OCI-LY3 (cell line): Measurements from ENCODE around the gene TPRX2.

ENCODE experiments used
- EZH2phosphoT487 ChIP-seq: fragments of 200-600 bp; shearing (Covaris generic); IDR thresholded peaks from 2 replicates; pipeline ENCODE4 v1.6.1; 2018; ENCODE audit warnings: antibody characterized with exemption, mixed run types, low read depth
- TF ChIP-seq, protein P1 (sequence below): fragments of 200-600, 300-600 bp; sonication (generic); IDR thresholded peaks from 2 replicates; pipeline ENCODE4 v1.5.1; 2014; ENCODE audit warnings: antibody characterized with exemption, low read length, low read depth

DNA sequence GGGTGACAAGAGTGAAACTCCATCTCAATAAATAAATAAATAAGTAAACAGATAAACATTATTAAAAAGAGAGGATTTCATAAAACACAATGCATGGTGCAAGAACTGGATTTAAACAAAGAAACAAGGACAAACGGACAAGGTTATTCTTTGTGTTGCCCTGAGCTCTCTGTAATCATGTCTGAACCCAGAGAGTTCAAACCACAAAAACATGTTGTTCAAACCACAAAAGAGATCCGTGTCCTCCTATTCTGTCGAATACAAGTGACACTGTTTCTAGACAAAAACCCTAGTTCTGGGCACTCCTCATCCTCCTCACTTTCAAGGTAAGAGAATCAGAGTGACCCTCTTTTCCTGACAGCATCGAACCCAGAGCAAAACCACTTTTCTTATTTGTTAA, 4.6 kb upstream of the TPRX2 start:
- TF ChIP-seq, protein P1, sequence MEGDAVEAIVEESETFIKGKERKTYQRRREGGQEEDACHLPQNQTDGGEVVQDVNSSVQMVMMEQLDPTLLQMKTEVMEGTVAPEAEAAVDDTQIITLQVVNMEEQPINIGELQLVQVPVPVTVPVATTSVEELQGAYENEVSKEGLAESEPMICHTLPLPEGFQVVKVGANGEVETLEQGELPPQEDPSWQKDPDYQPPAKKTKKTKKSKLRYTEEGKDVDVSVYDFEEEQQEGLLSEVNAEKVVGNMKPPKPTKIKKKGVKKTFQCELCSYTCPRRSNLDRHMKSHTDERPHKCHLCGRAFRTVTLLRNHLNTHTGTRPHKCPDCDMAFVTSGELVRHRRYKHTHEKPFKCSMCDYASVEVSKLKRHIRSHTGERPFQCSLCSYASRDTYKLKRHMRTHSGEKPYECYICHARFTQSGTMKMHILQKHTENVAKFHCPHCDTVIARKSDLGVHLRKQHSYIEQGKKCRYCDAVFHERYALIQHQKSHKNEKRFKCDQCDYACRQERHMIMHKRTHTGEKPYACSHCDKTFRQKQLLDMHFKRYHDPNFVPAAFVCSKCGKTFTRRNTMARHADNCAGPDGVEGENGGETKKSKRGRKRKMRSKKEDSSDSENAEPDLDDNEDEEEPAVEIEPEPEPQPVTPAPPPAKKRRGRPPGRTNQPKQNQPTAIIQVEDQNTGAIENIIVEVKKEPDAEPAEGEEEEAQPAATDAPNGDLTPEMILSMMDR = no peak
- no peak for TF ChIP-seq EZH2phosphoT487
